ENCODE data around the gene ZMIZ1.

DNA sequence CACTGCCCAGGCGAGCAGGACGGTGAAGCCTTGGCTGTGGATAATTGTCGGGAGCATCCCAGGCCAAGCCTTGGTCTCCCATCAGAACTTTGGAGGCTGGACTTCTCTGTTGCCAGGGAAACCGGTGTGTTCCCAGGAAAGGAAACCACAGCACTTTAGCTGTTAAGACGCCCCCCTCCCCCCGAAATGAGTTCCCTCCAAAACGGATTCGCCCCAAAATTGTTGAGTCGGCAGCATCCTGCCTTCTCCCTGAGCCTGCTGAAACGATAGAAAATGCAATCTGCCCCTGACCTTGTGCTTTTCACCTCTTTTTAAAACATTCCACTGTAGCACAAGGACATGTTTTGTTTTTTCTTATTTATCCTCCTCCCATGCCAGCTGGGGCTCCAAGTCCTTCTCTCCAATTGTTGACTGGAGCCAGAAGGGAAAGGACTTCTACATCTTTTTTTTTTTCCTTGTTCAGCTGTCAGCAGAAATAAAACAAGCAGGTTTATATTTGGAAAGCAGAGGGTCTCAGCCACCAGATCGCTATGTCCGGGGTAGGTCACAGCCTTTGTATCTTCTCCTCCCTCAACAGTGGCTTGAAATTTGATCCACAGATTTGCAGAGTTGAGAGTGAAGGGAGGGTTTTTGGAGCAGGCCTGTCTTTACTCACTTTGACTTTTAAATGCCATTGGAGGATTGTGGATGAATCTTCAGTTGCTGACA lies 116.5 kb downstream of the ZMIZ1 start:
- TF ChIP-seq, protein P1, sequence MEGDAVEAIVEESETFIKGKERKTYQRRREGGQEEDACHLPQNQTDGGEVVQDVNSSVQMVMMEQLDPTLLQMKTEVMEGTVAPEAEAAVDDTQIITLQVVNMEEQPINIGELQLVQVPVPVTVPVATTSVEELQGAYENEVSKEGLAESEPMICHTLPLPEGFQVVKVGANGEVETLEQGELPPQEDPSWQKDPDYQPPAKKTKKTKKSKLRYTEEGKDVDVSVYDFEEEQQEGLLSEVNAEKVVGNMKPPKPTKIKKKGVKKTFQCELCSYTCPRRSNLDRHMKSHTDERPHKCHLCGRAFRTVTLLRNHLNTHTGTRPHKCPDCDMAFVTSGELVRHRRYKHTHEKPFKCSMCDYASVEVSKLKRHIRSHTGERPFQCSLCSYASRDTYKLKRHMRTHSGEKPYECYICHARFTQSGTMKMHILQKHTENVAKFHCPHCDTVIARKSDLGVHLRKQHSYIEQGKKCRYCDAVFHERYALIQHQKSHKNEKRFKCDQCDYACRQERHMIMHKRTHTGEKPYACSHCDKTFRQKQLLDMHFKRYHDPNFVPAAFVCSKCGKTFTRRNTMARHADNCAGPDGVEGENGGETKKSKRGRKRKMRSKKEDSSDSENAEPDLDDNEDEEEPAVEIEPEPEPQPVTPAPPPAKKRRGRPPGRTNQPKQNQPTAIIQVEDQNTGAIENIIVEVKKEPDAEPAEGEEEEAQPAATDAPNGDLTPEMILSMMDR (conservative IDR thresholded peaks at IDR 0.05; ENCODE audit: low read length): no peak
- TF ChIP-seq EZH2phosphoT487 (IDR thresholded peaks at IDR 0.05; ENCODE audit: borderline replicate concordance): no peak

Measured in Loucy (cell line).